HepG2 (cell line): Measurements from ENCODE around the gene C2CD4A. TPM values are rescaled to one million over a fixed set of nuclear protein-coding genes. Genes with fewer than 3 reads are reported as not detected.
A peak's percentile ranks its signal among the peaks of the same experiment; 100 is the strongest.

ENCODE experiments used
- KDM5A ChIP-seq: fragments of 200-600 bp; sonication (generic); IDR thresholded peaks from 2 replicates; pipeline ENCODE4 v1.7.0; 2018; ENCODE audit warnings: antibody characterized with exemption, mild to moderate bottlenecking, low read length, borderline replicate concordance
- PRMT3 ChIP-seq: sonication (generic); formaldehyde crosslinking; IDR thresholded peaks from 2 replicates; pipeline ENCODE4 v1.8.1; 2022; ENCODE audit warnings: low read depth, mild to moderate bottlenecking, moderate library complexity, missing genetic modification reagents, borderline replicate concordance
- SALL1 ChIP-seq: sonication (generic); formaldehyde crosslinking; IDR thresholded peaks from 2 replicates; pipeline ENCODE4 v1.8.0; 2022; ENCODE audit warnings: mild to moderate bottlenecking, missing genetic modification reagents
- TBX3 ChIP-seq: fragments of 450-650 bp; IDR thresholded peaks from 2 replicates; pipeline ENCODE4 v1.6.1; 2017; ENCODE audit warnings: antibody characterized with exemption, mild to moderate bottlenecking, inconsistent platforms, borderline replicate concordance
- TGIF2 ChIP-seq: IDR thresholded peaks from 2 replicates; pipeline ENCODE4 v1.6.1; 2016; ENCODE audit warnings: control low read depth, missing compliant biosample characterization
- ZBTB7A ChIP-seq: sonication (generic); formaldehyde crosslinking; IDR thresholded peaks from 2 replicates; pipeline ENCODE4 v1.8.0; 2022; ENCODE audit warnings: mild to moderate bottlenecking, missing genetic modification reagents
- ZNF30 ChIP-seq: sonication (generic); formaldehyde crosslinking; IDR thresholded peaks from 2 replicates; pipeline ENCODE4 v1.5.0; 2020; ENCODE audit warnings: mild to moderate bottlenecking, missing genetic modification reagents
- ZNF720 ChIP-seq: sonication (generic); formaldehyde crosslinking; IDR thresholded peaks from 2 replicates; pipeline ENCODE4 v1.4.0; 2020; ENCODE audit warnings: missing genetic modification reagents
- ZNF788 ChIP-seq: sonication (generic); formaldehyde crosslinking; IDR thresholded peaks from 2 replicates; pipeline ENCODE4 v1.5.0; 2020; ENCODE audit warnings: mild to moderate bottlenecking, missing genetic modification reagents, borderline replicate concordance
- ZNF841 ChIP-seq: sonication (generic); formaldehyde crosslinking; IDR thresholded peaks from 2 replicates; pipeline ENCODE4 v1.8.1; 2023; ENCODE audit warnings: missing genetic modification reagents, borderline replicate concordance
- polyA plus RNA-seq, 8 experiments: library from polyadenylated mRNA; depleted of rRNA in 3 of 8; stranded (reverse) in 7 of 8; unstranded in 1 of 8; fragments of >200 nt; fragmentation: Illumina TruSeq in 4 of 8; extraction: Trizol in 4 of 8; gene quantifications; 2 replicates each; pipeline versions ENCODE4 v1.2.1 to v1.2.3, GENCODE V29; 2011 to 2016; ENCODE audit warnings: low read depth in 4 of 8, missing spikeins in 1 of 8, mixed read lengths in 1 of 8; ENCODE audit not compliant: insufficient read depth in 1 of 8
- total RNA-seq, 5 experiments: library from RNA; depleted of rRNA; stranded (reverse); fragments of >200 nt; fragmentation: Illumina TruSeq; extraction: Trizol; gene quantifications; 2 replicates each; pipeline ENCODE4 v1.2.3, GENCODE V29; 2016; ENCODE audit warnings: low read depth in 1 of 5
- TF ChIP-seq, protein P1 (sequence below): sonication (generic); formaldehyde crosslinking; IDR thresholded peaks from 2 replicates; pipeline ENCODE4 v1.5.1; 2020; ENCODE audit warnings: mild to moderate bottlenecking, missing genetic modification reagents, moderate library complexity
- TF ChIP-seq, protein P2 (sequence below): sonication (generic); formaldehyde crosslinking; IDR thresholded peaks from 2 replicates; pipeline ENCODE4 v1.5.1; 2020; ENCODE audit warnings: missing genetic modification reagents, mild to moderate bottlenecking, borderline replicate concordance
- TF ChIP-seq, protein P3 (sequence below): sonication (generic); formaldehyde crosslinking; IDR thresholded peaks from 2 replicates; pipeline ENCODE4 v1.8.0; 2022; ENCODE audit warnings: missing genetic modification reagents, mild to moderate bottlenecking, borderline replicate concordance
- TF ChIP-seq, protein P4 (sequence below): sonication (generic); formaldehyde crosslinking; conservative IDR thresholded peaks from 2 replicates; pipeline ENCODE4 v1.8.0; 2022; ENCODE audit warnings: low read depth, missing genetic modification reagents
- TF ChIP-seq, protein P5 (sequence below): sonication (generic); formaldehyde crosslinking; IDR thresholded peaks from 2 replicates; pipeline ENCODE4 v1.4.0; 2020; ENCODE audit warnings: missing genetic modification reagents, borderline replicate concordance
- TF ChIP-seq, protein P6 (sequence below): sonication (generic); formaldehyde crosslinking; IDR thresholded peaks from 2 replicates; pipeline ENCODE4 v1.4.0; 2020; ENCODE audit warnings: missing genetic modification reagents, borderline replicate concordance

The C2CD4A gene
- total and polyA plus RNA-seq, 2 of the 13 experiments (the other 11 are each of a cell fraction or from before 2014, with no cell fraction given) = 0.20 TPM; not detected in 1

DNA sequence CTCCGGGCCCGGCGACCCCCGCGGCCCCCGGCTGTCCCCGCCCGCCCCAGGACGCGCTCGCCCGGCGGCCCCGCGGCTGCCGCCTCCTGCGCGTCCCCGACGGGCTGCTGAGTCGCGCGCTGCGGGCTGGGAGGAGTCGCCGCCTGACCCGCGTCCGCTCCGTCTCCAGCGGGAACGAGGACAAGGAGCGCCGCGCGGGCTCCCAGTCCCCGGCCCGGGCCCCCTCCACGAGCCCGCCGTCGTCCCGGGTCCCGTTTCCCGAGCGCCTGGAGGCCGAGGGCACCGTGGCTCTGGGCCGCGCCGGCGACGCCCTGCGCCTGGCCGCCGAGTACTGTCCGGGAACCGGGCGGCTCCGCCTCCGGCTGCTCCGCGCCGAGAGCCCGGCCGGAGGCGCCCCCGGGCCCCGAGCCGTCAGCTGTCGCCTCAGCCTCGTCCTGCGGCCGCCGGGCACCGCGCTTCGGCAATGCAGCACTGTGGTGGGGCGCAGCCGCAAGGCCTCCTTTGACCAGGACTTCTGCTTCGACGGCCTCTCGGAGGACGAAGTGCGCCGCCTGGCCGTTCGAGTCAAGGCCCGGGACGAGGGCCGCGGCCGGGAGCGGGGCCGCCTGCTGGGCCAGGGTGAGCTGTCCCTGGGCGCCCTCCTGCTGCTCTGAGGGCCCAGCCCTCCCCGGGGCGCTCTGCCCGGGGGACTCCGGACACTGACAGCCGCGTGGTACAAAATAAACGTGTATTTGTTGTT, 1.5 kb downstream of the C2CD4A start (continued):
- TF ChIP-seq, protein P1, sequence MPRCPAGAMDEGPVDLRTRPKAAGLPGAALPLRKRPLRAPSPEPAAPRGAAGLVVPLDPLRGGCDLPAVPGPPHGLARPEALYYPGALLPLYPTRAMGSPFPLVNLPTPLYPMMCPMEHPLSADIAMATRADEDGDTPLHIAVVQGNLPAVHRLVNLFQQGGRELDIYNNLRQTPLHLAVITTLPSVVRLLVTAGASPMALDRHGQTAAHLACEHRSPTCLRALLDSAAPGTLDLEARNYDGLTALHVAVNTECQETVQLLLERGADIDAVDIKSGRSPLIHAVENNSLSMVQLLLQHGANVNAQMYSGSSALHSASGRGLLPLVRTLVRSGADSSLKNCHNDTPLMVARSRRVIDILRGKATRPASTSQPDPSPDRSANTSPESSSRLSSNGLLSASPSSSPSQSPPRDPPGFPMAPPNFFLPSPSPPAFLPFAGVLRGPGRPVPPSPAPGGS (CRISPR knock-in tag) = peak; percentile 63; the same call in 1 of the 2 replicates
- TF ChIP-seq TBX3 = no peak
- TF ChIP-seq, protein P2, sequence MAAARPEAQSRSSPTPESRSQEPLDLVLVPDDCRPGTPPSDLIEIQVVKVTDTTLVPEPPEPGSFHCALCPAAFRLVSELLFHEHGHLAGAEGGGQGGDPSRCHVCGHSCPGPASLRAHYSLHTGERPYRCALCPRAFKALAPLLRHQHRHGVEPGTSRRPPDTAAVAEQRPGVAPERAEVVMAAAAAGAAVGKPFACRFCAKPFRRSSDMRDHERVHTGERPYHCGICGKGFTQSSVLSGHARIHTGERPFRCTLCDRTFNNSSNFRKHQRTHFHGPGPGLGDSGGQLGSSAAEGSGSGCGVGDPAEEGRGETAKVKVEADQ (CRISPR knock-in tag) = 0 out of 2 replicates have a peak, but pooled peaks have one; percentile 37
- no peak for TF ChIP-seq PRMT3 (CRISPR knock-in tag)
- TF ChIP-seq, protein P3, sequence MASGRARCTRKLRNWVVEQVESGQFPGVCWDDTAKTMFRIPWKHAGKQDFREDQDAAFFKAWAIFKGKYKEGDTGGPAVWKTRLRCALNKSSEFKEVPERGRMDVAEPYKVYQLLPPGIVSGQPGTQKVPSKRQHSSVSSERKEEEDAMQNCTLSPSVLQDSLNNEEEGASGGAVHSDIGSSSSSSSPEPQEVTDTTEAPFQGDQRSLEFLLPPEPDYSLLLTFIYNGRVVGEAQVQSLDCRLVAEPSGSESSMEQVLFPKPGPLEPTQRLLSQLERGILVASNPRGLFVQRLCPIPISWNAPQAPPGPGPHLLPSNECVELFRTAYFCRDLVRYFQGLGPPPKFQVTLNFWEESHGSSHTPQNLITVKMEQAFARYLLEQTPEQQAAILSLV = no peak
- TF ChIP-seq TGIF2 (CRISPR knock-in tag) = 0 out of 2 replicates have a peak, but pooled peaks have one; percentile 27
- 0 out of 2 replicates have a peak, but pooled peaks have one; percentile 28 for TF ChIP-seq ZBTB7A
- TF ChIP-seq, protein P4, sequence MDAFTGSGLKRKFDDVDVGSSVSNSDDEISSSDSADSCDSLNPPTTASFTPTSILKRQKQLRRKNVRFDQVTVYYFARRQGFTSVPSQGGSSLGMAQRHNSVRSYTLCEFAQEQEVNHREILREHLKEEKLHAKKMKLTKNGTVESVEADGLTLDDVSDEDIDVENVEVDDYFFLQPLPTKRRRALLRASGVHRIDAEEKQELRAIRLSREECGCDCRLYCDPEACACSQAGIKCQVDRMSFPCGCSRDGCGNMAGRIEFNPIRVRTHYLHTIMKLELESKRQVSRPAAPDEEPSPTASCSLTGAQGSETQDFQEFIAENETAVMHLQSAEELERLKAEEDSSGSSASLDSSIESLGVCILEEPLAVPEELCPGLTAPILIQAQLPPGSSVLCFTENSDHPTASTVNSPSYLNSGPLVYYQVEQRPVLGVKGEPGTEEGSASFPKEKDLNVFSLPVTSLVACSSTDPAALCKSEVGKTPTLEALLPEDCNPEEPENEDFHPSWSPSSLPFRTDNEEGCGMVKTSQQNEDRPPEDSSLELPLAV (CRISPR knock-in tag) = no peak
- TF ChIP-seq ZNF720 (CRISPR knock-in tag) = no peak
- TF ChIP-seq, protein P5, sequence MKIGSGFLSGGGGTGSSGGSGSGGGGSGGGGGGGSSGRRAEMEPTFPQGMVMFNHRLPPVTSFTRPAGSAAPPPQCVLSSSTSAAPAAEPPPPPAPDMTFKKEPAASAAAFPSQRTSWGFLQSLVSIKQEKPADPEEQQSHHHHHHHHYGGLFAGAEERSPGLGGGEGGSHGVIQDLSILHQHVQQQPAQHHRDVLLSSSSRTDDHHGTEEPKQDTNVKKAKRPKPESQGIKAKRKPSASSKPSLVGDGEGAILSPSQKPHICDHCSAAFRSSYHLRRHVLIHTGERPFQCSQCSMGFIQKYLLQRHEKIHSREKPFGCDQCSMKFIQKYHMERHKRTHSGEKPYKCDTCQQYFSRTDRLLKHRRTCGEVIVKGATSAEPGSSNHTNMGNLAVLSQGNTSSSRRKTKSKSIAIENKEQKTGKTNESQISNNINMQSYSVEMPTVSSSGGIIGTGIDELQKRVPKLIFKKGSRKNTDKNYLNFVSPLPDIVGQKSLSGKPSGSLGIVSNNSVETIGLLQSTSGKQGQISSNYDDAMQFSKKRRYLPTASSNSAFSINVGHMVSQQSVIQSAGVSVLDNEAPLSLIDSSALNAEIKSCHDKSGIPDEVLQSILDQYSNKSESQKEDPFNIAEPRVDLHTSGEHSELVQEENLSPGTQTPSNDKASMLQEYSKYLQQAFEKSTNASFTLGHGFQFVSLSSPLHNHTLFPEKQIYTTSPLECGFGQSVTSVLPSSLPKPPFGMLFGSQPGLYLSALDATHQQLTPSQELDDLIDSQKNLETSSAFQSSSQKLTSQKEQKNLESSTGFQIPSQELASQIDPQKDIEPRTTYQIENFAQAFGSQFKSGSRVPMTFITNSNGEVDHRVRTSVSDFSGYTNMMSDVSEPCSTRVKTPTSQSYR (CRISPR knock-in tag) = no peak
- TF ChIP-seq ZNF841 (CRISPR knock-in tag) = peak; percentile 30; the same call in 1 of the 2 replicates
- peak; percentile 39; the same call in 1 of the 2 replicates for TF ChIP-seq ZNF788 (CRISPR knock-in tag)
- peak; percentile 60 for TF ChIP-seq SALL1
- TF ChIP-seq KDM5A = no peak
- TF ChIP-seq ZNF30 = no peak
- TF ChIP-seq, protein P6, sequence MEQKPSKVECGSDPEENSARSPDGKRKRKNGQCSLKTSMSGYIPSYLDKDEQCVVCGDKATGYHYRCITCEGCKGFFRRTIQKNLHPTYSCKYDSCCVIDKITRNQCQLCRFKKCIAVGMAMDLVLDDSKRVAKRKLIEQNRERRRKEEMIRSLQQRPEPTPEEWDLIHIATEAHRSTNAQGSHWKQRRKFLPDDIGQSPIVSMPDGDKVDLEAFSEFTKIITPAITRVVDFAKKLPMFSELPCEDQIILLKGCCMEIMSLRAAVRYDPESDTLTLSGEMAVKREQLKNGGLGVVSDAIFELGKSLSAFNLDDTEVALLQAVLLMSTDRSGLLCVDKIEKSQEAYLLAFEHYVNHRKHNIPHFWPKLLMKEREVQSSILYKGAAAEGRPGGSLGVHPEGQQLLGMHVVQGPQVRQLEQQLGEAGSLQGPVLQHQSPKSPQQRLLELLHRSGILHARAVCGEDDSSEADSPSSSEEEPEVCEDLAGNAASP (CRISPR knock-in tag) = 0 out of 2 replicates have a peak, but pooled peaks have one; percentile 34
